GM18508 (cell line): ENCODE results near the gene MCCC1.
"Not testable (repeated sequence)": the region's sequence is repeated elsewhere in the genome, so short reads cannot be mapped to it uniquely, and the experiment has no call there.

Experiments used
- ATAC-seq: cut with Tn5 transposase; IDR thresholded peaks from one replicate; pipeline ENCODE4 v1.9.1; 2021; ENCODE audit warnings: moderate number of reproducible peaks; ENCODE audit not compliant: insufficient read depth, unreplicated experiment

The MCCC1 gene

DNA sequence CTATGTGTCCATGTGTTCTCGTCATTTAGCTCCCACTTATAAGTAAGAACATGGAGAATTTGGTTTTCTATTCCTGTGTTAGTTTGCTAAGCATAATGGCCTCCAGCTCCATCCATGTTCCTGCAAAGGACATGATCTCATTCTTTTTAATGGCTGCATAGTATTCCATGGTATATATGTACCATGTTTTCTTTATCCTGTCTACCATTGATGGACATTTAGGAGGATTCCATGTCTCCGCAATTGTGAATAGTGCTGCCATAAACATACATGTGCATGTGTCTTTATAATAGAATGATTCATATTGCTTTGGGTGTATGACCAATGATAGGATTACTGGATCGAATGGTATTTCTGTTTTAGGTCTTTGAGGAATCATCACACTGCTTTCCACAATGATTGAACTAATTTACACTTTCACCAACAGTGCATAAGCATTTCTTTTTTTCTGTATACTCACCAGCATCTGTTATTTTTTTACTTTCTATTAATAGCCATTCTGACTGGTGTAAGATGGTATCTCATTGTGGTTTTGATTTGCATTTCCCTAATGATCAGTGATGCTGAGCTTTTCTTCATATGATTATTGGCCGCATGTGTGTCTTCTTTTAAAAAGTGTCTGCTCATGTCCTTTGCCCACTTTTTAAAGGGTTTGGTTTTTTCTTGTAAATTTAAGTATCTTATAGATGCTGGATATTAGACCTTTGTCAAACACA, 105.7 kb downstream of the MCCC1 start:
- not testable (repeated sequence) for ATAC-seq

DNA sequence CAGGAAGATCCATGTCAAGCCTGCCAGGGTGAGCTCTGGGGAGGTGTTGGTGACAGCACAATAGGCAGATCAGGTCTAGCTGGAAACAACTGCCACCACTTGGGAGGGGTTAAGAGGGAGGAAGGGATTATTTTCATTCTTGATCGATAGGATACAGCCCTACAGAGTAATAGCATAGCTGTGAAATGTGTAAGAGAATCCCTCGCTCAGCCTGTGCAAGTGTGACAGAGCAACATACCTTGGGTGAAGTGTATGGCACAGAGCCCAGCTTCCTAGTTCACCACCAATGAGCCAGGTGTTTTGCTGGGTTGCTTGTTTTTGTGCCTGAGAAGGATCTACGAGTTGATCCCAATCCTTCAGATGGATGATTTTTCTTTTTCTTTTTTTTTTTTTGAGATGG, 109.7 kb downstream of the MCCC1 start:
- no peak for ATAC-seq

DNA sequence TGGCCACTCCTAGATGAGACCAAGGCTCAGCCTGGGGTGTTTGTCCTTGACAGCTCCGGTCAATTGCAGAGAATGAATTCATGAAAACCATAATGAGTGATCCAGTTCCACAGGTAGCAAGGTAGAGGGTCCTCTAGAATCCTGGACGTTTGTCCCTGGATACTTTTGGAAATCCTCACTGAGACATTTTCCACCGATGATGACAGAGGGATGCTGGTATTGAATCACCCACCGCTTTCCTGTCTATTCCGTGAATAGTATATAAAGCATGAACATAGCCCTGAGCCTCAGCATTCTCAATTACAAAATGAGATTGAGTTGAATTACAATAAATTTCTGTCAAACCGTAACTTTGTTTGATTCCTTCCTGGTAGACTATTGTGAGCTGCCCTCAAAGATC, 113.3 kb downstream of the MCCC1 start:
- ATAC-seq, result no peak

GRCh38 chr3:182983876-182984275, 115.4 kb downstream of the MCCC1 start:
- no peak for ATAC-seq

GRCh38 chr3:182981038-182981380, 118.3 kb downstream of the MCCC1 start:
- no peak for ATAC-seq

DNA sequence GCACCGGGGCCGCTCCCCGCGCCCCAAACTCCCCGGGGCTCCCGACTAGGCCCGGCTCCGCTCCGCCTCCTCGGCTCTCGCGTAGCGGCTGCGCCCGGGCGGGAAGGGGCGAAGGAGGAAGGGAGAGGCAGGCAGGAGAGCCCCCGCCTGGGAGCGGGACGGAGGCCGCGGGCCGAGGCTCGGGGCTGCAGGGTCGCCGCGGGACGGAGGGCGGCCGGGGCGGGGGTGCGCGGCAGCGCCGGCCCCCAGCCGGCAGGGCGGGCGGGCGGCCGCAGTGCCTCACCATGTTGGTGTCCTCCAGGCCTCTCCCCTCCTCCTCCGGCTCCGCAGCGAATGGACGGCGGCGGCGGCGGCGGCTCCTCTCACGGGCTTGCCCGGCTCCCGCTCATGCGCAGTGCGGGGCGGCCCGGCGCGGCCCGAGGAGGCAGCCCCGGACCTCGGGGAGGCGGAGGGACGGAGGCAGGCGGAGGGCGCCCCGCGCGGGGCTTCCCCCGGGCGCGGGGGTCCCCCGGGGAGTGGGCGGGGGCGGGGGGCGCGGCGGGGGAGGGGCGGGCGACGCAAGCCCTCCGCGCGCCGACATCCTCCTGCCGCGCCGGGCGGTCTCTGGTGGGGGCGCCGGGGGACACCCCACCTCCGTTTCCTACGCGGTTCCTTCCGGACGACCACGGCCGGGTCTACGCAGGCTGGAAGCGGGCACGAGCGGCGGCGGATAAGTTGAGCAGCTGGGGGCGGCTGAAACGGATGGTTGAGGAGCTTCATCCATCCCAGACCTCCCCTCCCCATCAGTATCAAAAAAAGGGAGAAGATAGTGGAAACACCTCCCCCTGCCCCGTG, 118.9 kb downstream of the MCCC1 start, which contains the start of gene DCUN1D1:
Gene DCUN1D1, minus strand, starts transcription at position 335 of the 834 bp plus-strand sequence. Its CDS starts 49 bp downstream, at position 286.
- peak; percentile 57 for ATAC-seq

GRCh38 chr3:182979674-182980191, 119.6 kb downstream of the MCCC1 start:
- no peak for ATAC-seq

GRCh38 chr3:182979103-182979673, 120.1 kb downstream of the MCCC1 start:
- no peak for ATAC-seq

GRCh38 chr3:182978387-182978786, 120.9 kb downstream of the MCCC1 start:
- ATAC-seq, result no peak

GRCh38 chr3:182973047-182973446, 126.2 kb downstream of the MCCC1 start:
- ATAC-seq, result no peak

DNA sequence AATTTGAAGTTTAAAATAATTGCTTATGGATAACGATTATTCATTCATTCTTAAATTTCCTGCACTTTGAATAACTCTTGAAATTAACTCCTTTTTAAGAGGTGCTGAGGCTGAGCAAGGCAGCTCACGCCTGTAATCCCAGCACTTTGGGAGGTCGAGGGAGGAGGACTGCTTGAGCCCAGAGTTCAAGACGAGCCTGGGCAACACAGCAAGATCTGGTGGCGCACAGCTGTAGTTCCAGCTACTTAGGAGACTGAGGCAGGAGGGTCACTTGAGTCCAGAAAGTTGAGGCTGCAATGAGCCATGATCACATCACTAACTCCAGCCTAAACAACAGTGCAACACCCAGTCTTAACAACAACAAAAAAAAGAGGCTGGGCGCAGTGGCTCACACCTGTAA, 126.9 kb downstream of the MCCC1 start:
- no peak for ATAC-seq

DNA sequence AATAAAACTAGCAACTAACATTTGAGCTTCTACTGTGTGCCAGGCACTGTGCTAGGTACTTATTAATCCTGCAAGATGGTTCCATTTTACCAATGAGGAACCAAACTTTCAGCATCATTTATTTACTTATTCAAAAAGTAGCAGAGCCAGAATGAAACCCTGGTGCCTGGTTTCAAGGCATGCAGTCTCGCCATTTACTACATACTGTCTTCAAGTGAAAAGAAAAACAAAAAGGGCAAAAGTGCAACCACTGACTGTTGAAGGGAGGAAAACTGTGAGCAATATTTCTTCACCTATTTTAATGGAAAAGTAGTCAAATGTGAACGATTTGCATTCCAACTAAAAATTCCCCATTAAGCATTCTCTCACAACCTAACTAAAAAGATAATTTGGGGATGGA, 127.7 kb downstream of the MCCC1 start:
- no peak for ATAC-seq

DNA sequence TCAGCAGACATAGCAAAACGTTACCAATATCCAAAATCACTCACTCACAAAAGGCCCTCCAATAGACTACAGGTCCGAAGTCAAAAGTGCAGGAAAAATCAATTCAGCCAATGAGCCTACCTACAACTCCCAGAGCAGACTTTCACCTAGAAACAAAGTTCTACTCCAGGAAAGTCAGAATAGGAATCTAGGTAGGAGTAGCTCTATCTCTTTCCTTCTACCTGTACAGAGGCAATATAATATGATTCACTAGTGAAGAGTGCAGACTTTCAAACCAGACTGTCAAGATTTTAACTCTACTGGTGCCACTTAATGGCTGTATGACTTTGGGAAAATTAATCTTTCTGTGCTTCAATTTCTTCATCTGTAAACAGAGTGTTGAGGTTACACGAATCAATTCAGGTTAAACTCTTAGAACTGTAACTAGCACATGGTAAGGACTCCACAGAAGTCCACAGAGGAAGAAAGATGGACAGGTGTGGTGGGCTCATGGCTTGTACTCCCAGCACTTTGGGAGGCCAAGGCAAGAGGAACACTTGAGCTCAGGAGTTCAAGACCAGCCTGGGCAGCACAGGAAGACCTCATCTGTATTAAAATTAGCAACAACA, 128.4 kb downstream of the MCCC1 start:
- no peak for ATAC-seq

DNA sequence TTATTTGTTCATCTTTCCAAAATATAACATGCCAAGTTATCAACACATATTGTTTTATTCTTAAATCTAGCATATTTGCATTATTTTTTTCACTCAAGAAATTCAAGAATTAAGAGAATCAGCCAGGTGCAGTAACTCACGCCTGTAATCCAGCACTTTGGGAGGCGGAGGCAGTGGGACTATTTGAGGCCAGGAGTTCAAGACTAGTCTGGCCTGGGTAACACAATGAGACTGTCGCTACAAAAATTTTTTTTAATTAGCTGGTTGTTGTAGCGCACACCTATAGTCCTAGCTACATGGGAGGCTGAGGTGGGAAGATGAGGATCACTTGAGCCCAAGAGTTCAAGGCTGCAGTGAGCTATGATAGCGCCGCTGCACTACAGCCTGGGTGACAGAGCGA, 129.4 kb downstream of the MCCC1 start:
- no peak for ATAC-seq

- no peak for ATAC-seq
These were observed 130.0 kb downstream of the MCCC1 start for GRCh38 chr3:182969277-182969676.

- ATAC-seq, result peak; percentile 47
These were observed 131.8 kb downstream of the MCCC1 start for GRCh38 chr3:182967218-182968204.

DNA sequence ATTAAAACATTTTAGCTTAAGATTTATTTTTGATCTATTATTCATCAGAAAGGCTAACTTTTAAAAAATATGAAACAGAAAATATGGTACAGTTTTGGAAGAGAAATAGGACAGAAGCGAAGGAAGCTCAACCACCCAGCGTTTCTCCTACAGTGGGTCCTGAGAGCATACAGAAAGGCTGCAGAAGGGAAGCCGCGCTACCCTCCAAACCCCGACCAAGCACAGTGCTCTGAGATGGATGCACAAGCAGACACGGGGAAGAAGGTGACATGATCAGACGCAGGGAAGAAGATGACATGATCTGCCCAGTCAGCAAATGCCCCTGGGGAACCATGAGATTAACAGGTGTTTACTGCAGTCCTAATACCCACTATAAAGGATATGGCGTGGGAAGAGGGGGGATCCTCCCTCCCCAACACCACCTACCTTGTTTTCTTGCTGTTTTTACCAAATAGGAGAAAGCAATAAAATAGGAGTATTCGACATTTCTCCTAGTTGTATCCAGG, 133.4 kb downstream of the MCCC1 start:
- no peak for ATAC-seq
